Prostate gland (tissue), 2 donors: ENCODE results near the gene TRMT61B.

Experiments used
- CTCF ChIP-seq, 4 experiments: fragments of 200-600 bp in 2 of 4; fragments of 450-650 bp in 2 of 4; sonication (generic) in 2 of 4; IDR thresholded peaks; 1 replicate in 3 of 4; 2 replicates in 1 of 4; pipeline ENCODE4 v1.5.1; 2016 to 2019; ENCODE audit warnings: antibody characterized with exemption in 4 of 4, mild to moderate bottlenecking in 2 of 4, moderate library complexity in 2 of 4
- POLR2A ChIP-seq: fragments of 450-650 bp; IDR thresholded peaks from one replicate; pipeline ENCODE4 v1.6.1; 2016; ENCODE audit warnings: antibody characterized with exemption, mild to moderate bottlenecking

- TF ChIP-seq POLR2A: no peak
- TF ChIP-seq CTCF (IDR thresholded peaks at IDR 0.05): no peak
Measured at GRCh38 chr2:28838971-28839370, 31.1 kb downstream of the TRMT61B start.
